AG09309 (cell line): ENCODE data around the gene PCDHGA1.

Experiments
- DNase-seq: peaks from one replicate; pipeline ENCODE4 v3.0.0-alpha.2; 2010; ENCODE audit warnings: low read depth
- H3K4me3 ChIP-seq: 2 replicates; pipeline ENCODE4 v1.5.1; 2011; ENCODE audit warnings: mild to moderate bottlenecking, low read depth, low read length, moderate library complexity; ENCODE audit not compliant: control insufficient read depth
- CTCF ChIP-seq: IDR thresholded peaks from 2 replicates; pipeline ENCODE4 v1.5.1; 2011; ENCODE audit warnings: mild to moderate bottlenecking, low read depth, low read length, inconsistent platforms; ENCODE audit not compliant: insufficient read depth, control insufficient read depth; ENCODE audit errors: missing control alignments

PCDHGA1 gene

GRCh38 chr5:141476132-141476911, 146.0 kb downstream of the PCDHGA1 start:
- TF ChIP-seq CTCF: no peak
- H3K4me3 ChIP-seq: peak overlapping the region; percentile 51
- DNase-seq: peak; percentile 46

GRCh38 chr5:141477044-141477575, 146.8 kb downstream of the PCDHGA1 start:
- DNase-seq: no peak

GRCh38 chr5:141477815-141478214, 147.5 kb downstream of the PCDHGA1 start:
- no peak for TF ChIP-seq CTCF
- peak overlapping the region; percentile 51 for H3K4me3 ChIP-seq
- no peak for DNase-seq

More at GRCh38 chr5:141477044-141477575, 146.8 kb downstream of the PCDHGA1 start:
- TF ChIP-seq CTCF: no peak
- peak overlapping the region; percentile 51 for H3K4me3 ChIP-seq

- H3K4me3 ChIP-seq: peak overlapping the region; percentile 51
- no peak for DNase-seq
- TF ChIP-seq CTCF: peak; percentile 46
Observed at GRCh38 chr5:141478321-141478945, 148.1 kb downstream of the PCDHGA1 start.

- no peak for DNase-seq
- H3K4me3 ChIP-seq: no peak overlapping the region; the same call in 1 of the 2 replicates
- TF ChIP-seq CTCF: no peak
Observed at GRCh38 chr5:141479776-141480175, 149.5 kb downstream of the PCDHGA1 start.

- no peak for DNase-seq
- no peak overlapping the region for H3K4me3 ChIP-seq
- TF ChIP-seq CTCF: no peak
Observed at GRCh38 chr5:141483902-141484301, 153.6 kb downstream of the PCDHGA1 start.
